Kidney (tissue), 14 donors: Measurements from ENCODE around the gene TRAPPC11. TPM values are rescaled to one million over a fixed set of nuclear protein-coding genes. Genes with fewer than 3 reads are reported as not detected.
A peak's percentile ranks its signal among the peaks of the same experiment; 100 is the strongest.

Experiments
- DNase-seq, 5 donors: peaks; one replicate each; pipeline ENCODE4 v3.0.0-alpha.2; 2013 to 2020
- FAIRE-seq: peaks from 2 replicates; lab custom pipeline; 2012; peaks lifted over from hg19 to GRCh38; lab: Jason Lieb, UNC
- H3K27ac ChIP-seq, 2 donors: one replicate each; pipeline ENCODE4 v1.7.0; 2013; ENCODE audit warnings: low read depth in 2 of 2, low read length in 2 of 2, inconsistent platforms in 1 of 2
- H3K27me3 ChIP-seq: one replicate; pipeline ENCODE4 v1.7.1; 2013; ENCODE audit warnings: low read length, inconsistent platforms; ENCODE audit not compliant: control insufficient read depth, insufficient read depth
- H3K36me3 ChIP-seq, 3 donors: one replicate each; pipeline versions ENCODE4 v1.7.0 to v1.7.1; 2013; ENCODE audit warnings: low read length in 3 of 3, control low read depth in 1 of 3, inconsistent platforms in 1 of 3; ENCODE audit not compliant: insufficient read depth in 3 of 3, control insufficient read depth in 2 of 3
- H3K4me1 ChIP-seq, 3 donors: one replicate each; pipeline versions ENCODE4 v1.7.0 to v1.7.1; 2013; ENCODE audit warnings: low read length in 3 of 3, inconsistent platforms in 1 of 3, low read depth in 1 of 3; ENCODE audit not compliant: control insufficient read depth in 2 of 3, insufficient read depth in 2 of 3
- H3K4me3 ChIP-seq, 3 donors: one replicate each; pipeline versions ENCODE4 v1.7.0 to v1.8.1; 2013; ENCODE audit warnings: low read length in 3 of 3, control low read depth in 1 of 3, inconsistent platforms in 1 of 3
- H3K9ac ChIP-seq, 3 donors: one replicate each; pipeline versions ENCODE4 v1.7.0 to v1.7.1; 2013; ENCODE audit warnings: low read length in 3 of 3, control low read depth in 1 of 3, inconsistent platforms in 1 of 3
- H3K9me3 ChIP-seq, 3 donors: one replicate each; pipeline versions ENCODE4 v1.7.0 to v1.7.1; 2013; ENCODE audit warnings: low read length in 3 of 3, control low read depth in 1 of 3, inconsistent platforms in 1 of 3; ENCODE audit not compliant: control insufficient read depth in 2 of 3, insufficient read depth in 1 of 3
- intact Hi-C: fragments of 100-400 bp; cut with DNase I; formaldehyde crosslinking; loops from one replicate; pipeline ENCODE4 v1.11.1; 2022
- polyA plus RNA-seq: library from polyadenylated mRNA; stranded (reverse); fragments of 350-450 nt; fragmentation: Illumina TruSeq; extraction: RNeasy Lipid Tissue Mini Kit (QIAGEN cat#74804); gene quantifications from one replicate; pipeline ENCODE4 v1.2.3, GENCODE V29; 2014; ENCODE audit warnings: low read depth, low replicate concordance; ENCODE audit not compliant: insufficient read depth
- total RNA-seq: library from RNA; stranded (reverse); fragmentation: NEBNext Ultra II Directional; extraction: Animal tissue kit (Norgen Biotek cat#: 25700); gene quantifications from one replicate; pipeline ENCODE4 v1.2.1, GENCODE V29; 2021
- TF ChIP-seq, protein P1 (sequence below): IDR thresholded peaks from 3 replicates; pipeline ENCODE4 v1.5.1; 2012; ENCODE audit warnings: mild to moderate bottlenecking, moderate library complexity, borderline replicate concordance; ENCODE audit not compliant: insufficient read depth; ENCODE audit errors: extremely low read depth
- donor health status: control.
- donor health status: control.
- donor health status: control.
- donor health status: control.
- donor health status: control.
- donor health status: DM: yes; HTN: yes; CAD: no.
- donor health status: Normal renal cell carcinoma (clear cell type).

TRAPPC11 gene
- total and polyA plus RNA-seq, 2 donors from 2014 or later = 13.8 to 43.1 TPM

DNA sequence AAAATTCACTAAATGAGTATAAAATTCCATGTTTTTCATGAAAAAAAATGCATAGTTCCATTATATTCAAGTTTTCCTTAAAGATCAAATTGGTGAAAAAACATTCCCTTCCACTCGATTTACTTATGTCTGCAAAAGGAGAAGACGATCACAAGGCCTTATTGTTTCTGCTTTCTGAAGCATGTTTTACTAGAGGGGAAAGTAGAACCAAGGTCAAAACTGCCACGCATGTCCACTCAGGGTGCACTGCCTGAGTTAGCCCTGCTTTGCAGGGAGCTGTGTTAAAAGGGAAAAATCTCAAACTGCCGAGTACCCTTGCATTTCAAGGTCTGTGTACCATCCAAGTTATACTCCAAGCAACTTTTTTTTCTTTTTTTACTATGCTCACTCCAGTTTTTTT, 57.2 kb downstream of the TRAPPC11 start:
- Histone ChIP-seq H3K27ac (no peak overlapping the region), H3K4me1 (no peaks in the 10 kb centered on the region), H3K4me3 (no peak overlapping the region), H3K36me3 (peaks cover 6 to 9% (median 6%) of the 10 kb centered on the region in 3 donors), H3K9me3 (no peaks in the 10 kb centered on the region), H3K9ac (no peak overlapping the region), H3K27me3 (no peaks in the 10 kb centered on the region)
- FAIRE-seq (no peak), DNase-seq (peak in 2 of 5 donors; percentile 35 to 40)
- intact Hi-C loops = no loop called here
- TF ChIP-seq, protein P1, sequence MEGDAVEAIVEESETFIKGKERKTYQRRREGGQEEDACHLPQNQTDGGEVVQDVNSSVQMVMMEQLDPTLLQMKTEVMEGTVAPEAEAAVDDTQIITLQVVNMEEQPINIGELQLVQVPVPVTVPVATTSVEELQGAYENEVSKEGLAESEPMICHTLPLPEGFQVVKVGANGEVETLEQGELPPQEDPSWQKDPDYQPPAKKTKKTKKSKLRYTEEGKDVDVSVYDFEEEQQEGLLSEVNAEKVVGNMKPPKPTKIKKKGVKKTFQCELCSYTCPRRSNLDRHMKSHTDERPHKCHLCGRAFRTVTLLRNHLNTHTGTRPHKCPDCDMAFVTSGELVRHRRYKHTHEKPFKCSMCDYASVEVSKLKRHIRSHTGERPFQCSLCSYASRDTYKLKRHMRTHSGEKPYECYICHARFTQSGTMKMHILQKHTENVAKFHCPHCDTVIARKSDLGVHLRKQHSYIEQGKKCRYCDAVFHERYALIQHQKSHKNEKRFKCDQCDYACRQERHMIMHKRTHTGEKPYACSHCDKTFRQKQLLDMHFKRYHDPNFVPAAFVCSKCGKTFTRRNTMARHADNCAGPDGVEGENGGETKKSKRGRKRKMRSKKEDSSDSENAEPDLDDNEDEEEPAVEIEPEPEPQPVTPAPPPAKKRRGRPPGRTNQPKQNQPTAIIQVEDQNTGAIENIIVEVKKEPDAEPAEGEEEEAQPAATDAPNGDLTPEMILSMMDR = no peak

DNA sequence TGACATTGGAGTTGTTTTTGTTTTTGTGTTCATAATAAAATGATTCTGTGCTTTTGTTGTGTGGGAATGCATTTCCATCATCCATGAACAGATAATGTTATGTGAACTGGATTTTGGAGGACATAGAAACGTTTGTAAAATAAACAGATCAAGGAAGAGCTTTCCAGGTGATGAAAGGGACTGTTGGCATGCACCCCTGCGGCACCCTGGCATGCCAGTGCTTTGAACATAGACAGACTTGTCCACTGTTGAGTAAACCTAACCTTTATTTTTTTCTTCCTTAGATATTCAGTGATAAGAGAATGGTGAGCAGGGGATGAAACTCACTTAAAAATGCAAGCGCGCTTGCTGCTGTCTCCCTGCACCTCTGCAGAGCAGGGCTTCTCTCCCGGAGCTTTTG, 59.8 kb downstream of the TRAPPC11 start:
- intact Hi-C loops = no loop called here
- Histone ChIP-seq H3K4me1 (peaks cover 0 to 4% (median 0%) of the 10 kb centered on the region in 3 donors), H3K9me3 (no peaks in the 10 kb centered on the region), H3K4me3 (no peak overlapping the region), H3K36me3 (peaks cover 0 to 6% (median under 1%) of the 10 kb centered on the region in 3 donors), H3K9ac (no peak overlapping the region), H3K27ac (no peak overlapping the region), H3K27me3 (no peaks in the 10 kb centered on the region)
- DNase-seq (no peak), FAIRE-seq (no peak)
- TF ChIP-seq, protein P1 = no peak

DNA sequence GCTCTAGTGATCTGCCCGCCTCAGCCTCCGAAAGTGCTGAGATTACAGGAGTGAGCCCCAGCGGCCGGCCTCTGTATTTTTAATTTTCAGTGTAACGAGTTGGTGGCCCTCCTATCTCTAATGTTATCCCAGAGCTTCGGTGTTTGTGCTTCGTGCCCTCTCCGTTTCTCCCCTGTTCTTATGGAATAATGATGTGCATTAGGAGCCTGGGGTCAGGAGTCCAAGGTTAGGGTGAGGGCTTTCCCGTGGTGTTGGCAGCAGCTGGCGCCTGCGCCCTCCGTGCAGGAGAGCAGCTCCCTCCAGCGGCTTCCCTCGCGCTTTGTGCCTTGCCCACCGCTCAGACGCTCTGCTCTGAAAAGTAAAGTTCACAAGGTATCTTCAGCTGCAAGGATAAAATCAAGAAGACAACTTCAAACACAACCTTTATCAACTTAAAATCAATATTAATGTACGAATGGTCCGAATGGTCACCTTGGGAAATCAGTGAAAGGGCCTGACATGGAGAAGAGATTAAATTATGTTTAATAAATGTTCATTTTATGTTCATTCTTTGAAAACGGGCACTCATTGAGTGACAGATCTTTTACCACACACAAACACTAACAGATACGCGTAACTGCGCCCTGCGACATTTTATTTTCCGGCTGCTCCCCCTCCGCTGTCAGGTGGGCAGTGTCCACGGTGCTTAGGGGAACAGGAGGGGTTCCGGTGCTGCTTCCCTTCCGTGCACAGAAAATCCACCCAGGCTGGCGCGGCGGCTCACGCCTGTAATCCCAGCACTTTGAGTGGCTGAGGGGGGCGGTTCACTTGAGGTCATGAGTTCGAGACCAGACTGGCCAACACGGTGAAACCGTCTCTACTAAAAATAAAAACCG, 62.4 kb downstream of the TRAPPC11 start:
- TF ChIP-seq, protein P1 = peak; percentile 36
- Histone ChIP-seq H3K36me3 (no peaks in the 10 kb centered on the region), H3K4me3 (peak overlapping the region in 2 of 3 donors; percentile 29 to 30), H3K27ac (no peak overlapping the region), H3K9ac (no peak overlapping the region), H3K4me1 (peaks cover 0 to 4% (median 0%) of the 10 kb centered on the region in 3 donors), H3K9me3 (no peaks in the 10 kb centered on the region), H3K27me3 (no peaks in the 10 kb centered on the region)
- intact Hi-C loops = no loop called here
- FAIRE-seq (no peak), DNase-seq (peak; percentile 61 to 85 (median 79))
